Measurements from ENCODE around the gene GALM.

Gene GALM

GRCh38 chr2:38742797-38743559, 77.1 kb downstream of the GALM start:
- Histone ChIP-seq H3K4me3 (ENCODE audit: low read depth, low read length) (no peak overlapping the region), H3K27ac (no peak overlapping the region), H3K27me3 (ENCODE audit: insufficient read depth, low read depth, severe bottlenecking) (no peaks in the 10 kb centered on the region), H3K36me3 (peaks cover 91% of the 10 kb centered on the region), H3K9me3 (ENCODE audit: severe bottlenecking) (no peaks in the 10 kb centered on the region)
- no peak for DNase-seq
- TF ChIP-seq CTCF (IDR thresholded peaks at IDR 0.05; ENCODE audit: low read depth, low read length) = no peak

- peaks cover 93% of the 10 kb centered on the region for H3K36me3 ChIP-seq
- H3K4me3 ChIP-seq (ENCODE audit: low read depth, low read length) = no peak overlapping the region
- no peak for TF ChIP-seq CTCF (IDR thresholded peaks at IDR 0.05; ENCODE audit: low read depth, low read length)
- no peak for DNase-seq
- H3K9me3 ChIP-seq (ENCODE audit: severe bottlenecking) = no peaks in the 10 kb centered on the region
- H3K27ac ChIP-seq = no peak overlapping the region
- no peaks in the 10 kb centered on the region for H3K27me3 ChIP-seq (ENCODE audit: insufficient read depth, low read depth, severe bottlenecking)
These were observed 77.9 kb downstream of the GALM start for GRCh38 chr2:38743672-38744398.

DNA sequence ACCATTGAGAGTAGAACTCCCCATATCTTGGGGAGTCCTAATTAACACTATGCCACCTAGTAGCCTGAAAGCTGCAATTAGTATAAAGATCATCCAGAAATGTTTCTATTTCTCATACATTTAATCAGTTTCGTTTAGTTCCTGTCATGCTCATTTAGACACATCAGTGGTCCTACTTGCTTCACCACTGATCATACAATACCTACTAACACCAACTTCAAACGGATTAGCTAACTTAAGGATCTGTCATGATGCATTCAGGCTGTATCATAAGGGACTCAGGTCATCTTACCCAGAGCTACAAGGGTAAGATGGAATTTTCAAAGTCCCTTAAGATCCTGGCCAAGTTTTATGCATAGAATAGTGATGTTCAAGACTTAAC, 78.5 kb downstream of the GALM start:
- TF ChIP-seq CTCF (IDR thresholded peaks at IDR 0.05; ENCODE audit: low read depth, low read length) = no peak
- Histone ChIP-seq H3K27me3 (ENCODE audit: insufficient read depth, low read depth, severe bottlenecking) (no peaks in the 10 kb centered on the region), H3K9me3 (ENCODE audit: severe bottlenecking) (no peaks in the 10 kb centered on the region), H3K36me3 (peaks cover 93% of the 10 kb centered on the region), H3K27ac (no peak overlapping the region), H3K4me3 (ENCODE audit: low read depth, low read length) (no peak overlapping the region)
- no peak for DNase-seq

DNA sequence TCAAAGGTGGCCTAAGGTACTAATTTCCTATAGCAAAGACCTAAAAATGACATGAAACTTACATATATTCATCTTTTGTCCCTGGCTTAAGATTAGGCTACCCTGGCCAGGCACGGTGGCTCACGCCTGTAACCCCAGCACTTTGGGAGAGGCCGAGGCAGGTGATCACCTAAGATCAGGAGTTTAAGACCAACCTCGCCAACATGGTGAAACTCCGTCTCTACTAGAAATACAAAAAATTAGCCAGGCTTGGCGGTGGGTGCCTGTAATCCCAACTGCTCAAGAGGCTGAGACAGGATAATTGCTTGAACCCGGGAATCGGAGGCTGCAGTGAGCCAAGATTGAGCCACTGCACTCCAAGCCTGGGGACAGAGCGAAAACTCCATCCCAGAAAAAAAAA, 79.4 kb downstream of the GALM start:
- no peaks in the 10 kb centered on the region for H3K9me3 ChIP-seq (ENCODE audit: severe bottlenecking)

DNA sequence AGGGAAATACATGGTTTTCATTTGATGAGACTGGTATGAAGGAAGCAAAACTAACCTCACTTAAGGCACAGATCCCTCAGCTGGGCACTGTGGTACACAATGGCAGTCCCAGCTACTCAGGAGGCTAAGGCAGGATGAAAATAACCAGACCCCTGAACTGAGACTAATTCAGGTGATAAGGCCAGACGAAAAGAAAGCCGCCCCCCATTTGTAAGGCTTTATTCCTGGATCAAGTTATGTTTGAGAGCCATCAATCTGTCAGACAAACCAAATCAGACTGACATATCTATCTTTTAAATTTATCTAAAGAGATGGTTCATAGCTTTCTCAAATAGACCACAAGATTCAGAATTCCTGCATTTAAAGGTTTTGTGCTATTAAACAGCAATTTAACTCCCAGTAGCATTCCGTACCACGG, 81.1 kb downstream of the GALM start:
- Histone ChIP-seq H3K27ac (no peak overlapping the region), H3K36me3 (peaks cover 91% of the 10 kb centered on the region), H3K9me3 (ENCODE audit: severe bottlenecking) (no peaks in the 10 kb centered on the region), H3K4me3 (ENCODE audit: low read depth, low read length) (no peak overlapping the region), H3K27me3 (ENCODE audit: insufficient read depth, low read depth, severe bottlenecking) (no peaks in the 10 kb centered on the region)
- no peak for DNase-seq
- no peak for TF ChIP-seq CTCF (IDR thresholded peaks at IDR 0.05; ENCODE audit: low read depth, low read length)

More for the DNA sequence above, 79.4 kb downstream of the GALM start:
- DNase-seq = no peak
- Histone ChIP-seq H3K4me3 (ENCODE audit: low read depth, low read length) (no peak overlapping the region), H3K27me3 (ENCODE audit: insufficient read depth, low read depth, severe bottlenecking) (no peaks in the 10 kb centered on the region), H3K36me3 (peaks cover 95% of the 10 kb centered on the region), H3K27ac (no peak overlapping the region)
- TF ChIP-seq CTCF (IDR thresholded peaks at IDR 0.05; ENCODE audit: low read depth, low read length) = no peak

Data from WERI-Rb-1 (cell line).